Measurements from ENCODE around the gene ATF6.

The ATF6 gene

GRCh38 chr1:161810780-161811179, 44.7 kb downstream of the ATF6 start:
- DNase-seq (ENCODE audit: low read depth): no peak
- no peak for TF ChIP-seq CTCF (IDR thresholded peaks at IDR 0.05; ENCODE audit: control insufficient read depth, extremely low read depth, insufficient read depth)

GRCh38 chr1:161816201-161816600, 50.1 kb downstream of the ATF6 start:
- DNase-seq (ENCODE audit: low read depth): no peak
- no peak for TF ChIP-seq CTCF (IDR thresholded peaks at IDR 0.05; ENCODE audit: control insufficient read depth, extremely low read depth, insufficient read depth)
- no peak overlapping the region for H3K4me3 ChIP-seq (ENCODE audit: low read depth, low read length)

More at GRCh38 chr1:161810780-161811179, 44.7 kb downstream of the ATF6 start:
- H3K4me3 ChIP-seq (ENCODE audit: low read depth, low read length): no peak overlapping the region

GRCh38 chr1:161817176-161817730, 51.1 kb downstream of the ATF6 start:
- no peak for DNase-seq (ENCODE audit: low read depth)
- H3K4me3 ChIP-seq (ENCODE audit: low read depth, low read length): no peak overlapping the region
- TF ChIP-seq CTCF (IDR thresholded peaks at IDR 0.05; ENCODE audit: control insufficient read depth, extremely low read depth, insufficient read depth): no peak

- no peak for DNase-seq (ENCODE audit: low read depth)
- TF ChIP-seq CTCF (IDR thresholded peaks at IDR 0.05; ENCODE audit: control insufficient read depth, extremely low read depth, insufficient read depth): no peak
- no peak overlapping the region for H3K4me3 ChIP-seq (ENCODE audit: low read depth, low read length)
These were observed 54.8 kb downstream of the ATF6 start for GRCh38 chr1:161820914-161821313.

GRCh38 chr1:161824618-161825017, 58.5 kb downstream of the ATF6 start:
- H3K4me3 ChIP-seq (ENCODE audit: low read depth, low read length): no peak overlapping the region
- no peak for TF ChIP-seq CTCF (IDR thresholded peaks at IDR 0.05; ENCODE audit: control insufficient read depth, extremely low read depth, insufficient read depth)
- peak; percentile 93 for DNase-seq (ENCODE audit: low read depth)

- DNase-seq (ENCODE audit: low read depth): no peak
- no peak for TF ChIP-seq CTCF (IDR thresholded peaks at IDR 0.05; ENCODE audit: control insufficient read depth, extremely low read depth, insufficient read depth)
- no peak overlapping the region for H3K4me3 ChIP-seq (ENCODE audit: low read depth, low read length)
These were observed 59.7 kb downstream of the ATF6 start for GRCh38 chr1:161825831-161826230.

GRCh38 chr1:161826478-161826877, 60.4 kb downstream of the ATF6 start:
- TF ChIP-seq CTCF (IDR thresholded peaks at IDR 0.05; ENCODE audit: control insufficient read depth, extremely low read depth, insufficient read depth): no peak
- no peak for DNase-seq (ENCODE audit: low read depth)
- no peak overlapping the region for H3K4me3 ChIP-seq (ENCODE audit: low read depth, low read length)
